Mesodermal cell (in vitro differentiated cells): ENCODE results near the gene PIEZO1.

Source experiments
- H3K27ac ChIP-seq: 2 replicates; pipeline ENCODE4 v1.7.0; 2013; ENCODE audit warnings: mild to moderate bottlenecking, low read depth, low read length, moderate library complexity; ENCODE audit not compliant: severe bottlenecking
- H3K36me3 ChIP-seq: 2 replicates; pipeline ENCODE4 v1.7.1; 2013; ENCODE audit warnings: mild to moderate bottlenecking, low read length, moderate library complexity; ENCODE audit not compliant: control insufficient read depth, insufficient read depth
- H3K4me1 ChIP-seq: one replicate; pipeline ENCODE4 v1.7.1; 2013; ENCODE audit warnings: mild to moderate bottlenecking, low read length; ENCODE audit not compliant: insufficient read depth, control insufficient read depth, poor library complexity, severe bottlenecking
- H3K4me3 ChIP-seq: 2 replicates; pipeline ENCODE4 v1.7.0; 2013; ENCODE audit warnings: low read length, control low read depth, mild to moderate bottlenecking; ENCODE audit not compliant: insufficient read depth, poor library complexity, severe bottlenecking; ENCODE audit errors: extremely low read depth
- H3K9me3 ChIP-seq: 2 replicates; pipeline ENCODE4 v1.7.1; 2013; ENCODE audit warnings: mild to moderate bottlenecking, low read length, moderate library complexity; ENCODE audit not compliant: control insufficient read depth
- WGBS, 2 experiments: methylation state at CpG; one replicate each; pipeline ENCODE4 v1.1.5; 2013; ENCODE audit warnings: missing lambda C conversion rate in 2 of 2; ENCODE audit not compliant: insufficient coverage in 2 of 2; 5-methylcytosine and 5-hydroxymethylcytosine counted together

The PIEZO1 gene

GRCh38 chr16:88809068-88809675 is 24.2 kb upstream of the PIEZO1 start:
- 95 to 97% methylated on average over 8 to 10 of the region's 10 CpGs for WGBS, 2 experiments
- no peak overlapping the region for H3K27ac ChIP-seq
- H3K9me3 ChIP-seq = no peaks in the 10 kb centered on the region
- H3K4me1 ChIP-seq = peaks cover 16% of the 10 kb centered on the region
- H3K36me3 ChIP-seq = peaks cover 58% of the 10 kb centered on the region
- H3K4me3 ChIP-seq = no peak overlapping the region

GRCh38 chr16:88807626-88808453 is 22.8 kb upstream of the PIEZO1 start:
- peaks cover 58% of the 10 kb centered on the region for H3K36me3 ChIP-seq
- WGBS, 2 experiments = 91 to 93% methylated on average over 24 of the region's 26 CpGs
- H3K4me3 ChIP-seq = no peak overlapping the region
- no peak overlapping the region for H3K27ac ChIP-seq
- H3K9me3 ChIP-seq = no peaks in the 10 kb centered on the region
- peaks cover 16% of the 10 kb centered on the region for H3K4me1 ChIP-seq

- WGBS, 2 experiments = 95 to 97% methylated on average over 24 of the region's 24 CpGs
- H3K36me3 ChIP-seq = peaks cover 58% of the 10 kb centered on the region
- H3K9me3 ChIP-seq = no peaks in the 10 kb centered on the region
- no peak overlapping the region for H3K27ac ChIP-seq
- peaks cover 16% of the 10 kb centered on the region for H3K4me1 ChIP-seq
- no peak overlapping the region for H3K4me3 ChIP-seq
These were observed 22.2 kb upstream of the PIEZO1 start for GRCh38 chr16:88807142-88807625.

GRCh38 chr16:88806491-88807111 is 21.6 kb upstream of the PIEZO1 start:
- peaks cover 58% of the 10 kb centered on the region for H3K36me3 ChIP-seq
- WGBS, 2 experiments = 96 to 98% methylated on average over 26 to 27 of the region's 27 CpGs
- H3K9me3 ChIP-seq = no peaks in the 10 kb centered on the region
- H3K4me3 ChIP-seq = no peak overlapping the region
- peaks cover 16% of the 10 kb centered on the region for H3K4me1 ChIP-seq
- peak overlapping the region; percentile 23 for H3K27ac ChIP-seq

GRCh38 chr16:88805887-88806393 is 20.9 kb upstream of the PIEZO1 start:
- H3K27ac ChIP-seq = no peak overlapping the region
- H3K36me3 ChIP-seq = peaks cover 58% of the 10 kb centered on the region
- H3K9me3 ChIP-seq = no peaks in the 10 kb centered on the region
- 93 to 95% methylated on average over 21 of the region's 21 CpGs for WGBS, 2 experiments
- H3K4me1 ChIP-seq = peaks cover 16% of the 10 kb centered on the region
- H3K4me3 ChIP-seq = no peak overlapping the region

GRCh38 chr16:88805340-88805715 is 20.3 kb upstream of the PIEZO1 start:
- 95 to 96% methylated on average over 20 to 21 of the region's 22 CpGs for WGBS, 2 experiments
- H3K27ac ChIP-seq = no peak overlapping the region
- no peaks in the 10 kb centered on the region for H3K9me3 ChIP-seq
- H3K36me3 ChIP-seq = peaks cover 53% of the 10 kb centered on the region
- H3K4me1 ChIP-seq = peaks cover 14% of the 10 kb centered on the region
- H3K4me3 ChIP-seq = no peak overlapping the region

GRCh38 chr16:88804552-88805339 is 19.7 kb upstream of the PIEZO1 start:
- Histone ChIP-seq H3K9me3 (no peaks in the 10 kb centered on the region), H3K4me1 (peaks cover 8% of the 10 kb centered on the region), H3K27ac (no peak overlapping the region), H3K36me3 (peaks cover 47% of the 10 kb centered on the region), H3K4me3 (peak overlapping the region; percentile 59)
- 61 to 64% methylated on average over 33 to 36 of the region's 39 CpGs for WGBS, 2 experiments

GRCh38 chr16:88804173-88804551 is 19.1 kb upstream of the PIEZO1 start:
- Histone ChIP-seq H3K4me3 (peak overlapping the region; percentile 59), H3K27ac (no peak overlapping the region), H3K4me1 (peaks cover 7% of the 10 kb centered on the region), H3K9me3 (no peaks in the 10 kb centered on the region), H3K36me3 (peaks cover 41% of the 10 kb centered on the region)
- WGBS, 2 experiments = 3% methylated on average over 14 to 16 of the region's 16 CpGs

GRCh38 chr16:88803264-88803987 is 18.4 kb upstream of the PIEZO1 start, which contains the start of gene CDT1:
TSS of gene CDT1 (plus strand) at chr16:88803789. CDS start at chr16:88803832, 43 bp downstream.
- H3K9me3 ChIP-seq = no peaks in the 10 kb centered on the region
- H3K4me3 ChIP-seq = peak within 1 kb of the TSS; percentile 59
- peaks cover 34% of the 10 kb centered on the region for H3K36me3 ChIP-seq
- H3K4me1 ChIP-seq = peaks cover 7% of the 10 kb centered on the region
- H3K27ac ChIP-seq = peak within 1 kb of the TSS; percentile 66
- 0% methylated on average over 43 to 59 of the region's 98 CpGs for WGBS, 2 experiments

- Histone ChIP-seq H3K36me3 (peaks cover 3% of the 10 kb centered on the region), H3K9me3 (no peaks in the 10 kb centered on the region), H3K4me3 (no peak overlapping the region), H3K4me1 (peaks cover 6% of the 10 kb centered on the region), H3K27ac (no peak overlapping the region)
- 81 to 88% methylated on average over 6 of the region's 6 CpGs for WGBS, 2 experiments
These were observed 15.2 kb upstream of the PIEZO1 start for GRCh38 chr16:88800277-88800592.
